ENCODE data around the gene ME3.

Gene ME3

GRCh38 chr11:86617502-86617901 is 54.9 kb downstream of the ME3 start:
- no peak for DNase-seq

GRCh38 chr11:86615487-86615886 is 56.9 kb downstream of the ME3 start:
- DNase-seq, result no peak

DNA sequence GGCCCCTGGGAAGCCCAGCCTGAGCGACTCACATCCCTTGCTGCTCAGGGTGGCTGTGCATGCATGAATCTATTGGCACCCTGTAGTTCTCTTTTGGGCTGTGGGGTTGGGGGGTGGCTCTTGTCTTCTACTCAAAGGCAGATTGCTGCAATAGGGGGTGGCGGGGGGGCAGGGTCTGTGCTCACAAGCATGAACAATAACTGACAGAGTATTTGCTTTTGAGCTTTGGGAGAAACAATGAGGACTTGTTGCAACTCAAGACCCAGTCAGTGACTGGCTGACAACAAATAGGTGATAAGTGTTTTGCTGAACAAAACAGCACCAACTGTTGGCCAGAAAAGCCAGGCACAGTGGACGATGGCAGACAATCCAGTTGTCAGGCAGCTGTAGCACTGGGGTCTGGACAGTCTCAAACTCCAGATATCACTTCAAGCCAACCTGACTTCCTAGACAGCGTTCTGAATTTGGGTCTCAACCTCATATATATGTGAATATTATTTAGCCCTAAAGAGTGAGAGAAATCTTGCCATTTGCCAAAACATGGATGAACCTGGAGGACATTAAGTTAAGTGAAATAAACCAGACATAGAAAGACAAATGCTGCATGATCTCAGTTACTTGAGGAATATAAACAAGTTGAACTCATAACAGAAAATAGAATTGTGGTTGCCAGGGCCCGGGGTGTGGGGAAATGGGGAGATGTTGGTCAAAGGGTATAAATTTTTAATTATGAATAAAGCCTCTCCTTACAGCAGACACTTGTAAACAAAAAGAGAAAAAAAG is 61.7 kb downstream of the ME3 start:
- no peak for DNase-seq

DNA sequence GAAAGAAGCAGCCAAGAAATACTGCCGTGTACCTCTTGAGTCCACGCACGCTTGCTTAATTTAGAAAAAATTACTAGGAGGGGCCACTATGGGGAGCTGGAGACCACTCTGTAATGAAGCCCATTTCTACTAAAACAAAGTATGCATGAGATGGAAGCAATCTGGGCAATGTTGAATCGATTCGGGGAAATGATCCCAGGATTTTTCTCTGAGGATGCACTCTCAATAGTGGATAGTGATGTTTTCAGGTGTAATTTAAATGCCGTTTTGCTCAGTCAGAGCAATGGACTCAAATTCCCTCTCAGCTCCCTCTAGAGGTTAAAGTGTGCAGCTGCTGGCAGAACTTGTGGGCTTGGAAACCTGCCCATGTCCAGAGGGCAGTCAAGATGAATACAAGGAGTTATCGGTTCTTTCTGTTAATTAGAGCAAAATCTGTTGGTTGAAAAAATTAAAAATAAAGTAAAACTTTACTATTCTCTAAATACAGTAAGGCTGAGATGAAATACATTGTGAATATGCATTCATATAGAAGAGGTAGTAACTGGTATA is 64.1 kb downstream of the ME3 start:
- peak; percentile 45 for DNase-seq

DNA sequence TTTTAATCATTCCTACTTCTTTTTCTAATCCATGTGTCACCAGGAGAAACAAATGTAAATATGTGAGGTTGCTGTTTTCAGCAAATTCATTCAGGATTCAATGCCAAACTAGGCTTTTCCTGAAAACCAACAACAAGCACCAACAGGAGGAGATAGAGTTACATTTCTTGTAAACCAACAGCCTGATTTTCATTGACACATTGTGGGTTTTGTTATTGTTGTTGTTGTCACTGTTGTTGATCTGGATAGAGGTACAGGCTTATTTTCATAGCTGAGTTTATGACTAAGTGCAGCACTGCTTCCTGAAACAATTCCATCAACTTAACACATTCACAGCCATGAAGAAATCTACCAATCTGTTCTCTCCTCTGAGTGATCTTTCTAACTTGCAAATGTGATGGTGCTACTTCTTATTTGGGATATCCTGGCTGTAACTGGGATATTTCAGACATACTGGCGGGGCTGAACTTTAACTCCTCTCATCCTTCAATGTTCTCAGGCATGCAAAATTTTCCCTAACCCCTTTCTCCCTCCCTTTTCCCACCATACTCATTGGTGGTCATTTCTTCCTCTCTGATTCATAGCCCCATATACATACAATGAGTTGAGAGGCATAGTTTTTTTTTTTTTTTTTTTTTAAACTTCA is 65.5 kb downstream of the ME3 start:
- no peak for DNase-seq

- DNase-seq, result no peak
Observed at GRCh38 chr11:86606270-86606835, 66.1 kb downstream of the ME3 start.

DNA sequence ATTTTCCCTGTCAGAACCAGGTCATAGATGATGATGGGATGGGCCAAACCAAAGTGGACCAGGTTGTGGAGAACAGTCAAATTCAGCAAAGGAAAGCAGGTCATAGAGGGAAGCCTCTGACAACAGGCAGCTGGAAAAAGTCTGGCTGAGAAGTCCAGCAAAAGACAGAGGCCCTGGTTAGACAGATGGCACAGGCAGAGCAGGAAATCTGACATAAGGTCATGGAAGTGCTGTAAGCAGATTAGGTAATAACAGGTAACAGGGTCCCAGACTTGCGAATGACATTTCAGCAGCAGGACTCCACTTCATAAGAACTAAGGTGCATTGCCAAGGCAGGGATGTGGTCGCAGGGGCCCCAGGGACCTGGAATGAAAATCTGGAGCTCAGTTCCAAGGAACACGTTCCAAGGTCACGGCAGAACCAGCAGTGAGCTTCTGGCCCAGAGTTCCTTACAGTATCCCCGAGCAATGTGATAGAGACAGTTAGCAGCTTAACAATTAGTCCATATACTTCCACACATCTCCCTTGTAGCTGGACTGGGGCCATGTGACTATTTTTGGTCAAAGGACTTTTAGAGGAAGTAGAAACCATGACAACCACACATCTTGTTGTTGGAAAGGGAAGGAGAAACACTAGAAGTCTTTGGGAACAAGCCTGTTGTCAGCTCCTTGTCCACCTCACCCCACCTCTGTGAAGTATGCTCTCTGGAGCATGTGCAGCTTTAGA is 75.4 kb downstream of the ME3 start:
- no peak for DNase-seq

DNA sequence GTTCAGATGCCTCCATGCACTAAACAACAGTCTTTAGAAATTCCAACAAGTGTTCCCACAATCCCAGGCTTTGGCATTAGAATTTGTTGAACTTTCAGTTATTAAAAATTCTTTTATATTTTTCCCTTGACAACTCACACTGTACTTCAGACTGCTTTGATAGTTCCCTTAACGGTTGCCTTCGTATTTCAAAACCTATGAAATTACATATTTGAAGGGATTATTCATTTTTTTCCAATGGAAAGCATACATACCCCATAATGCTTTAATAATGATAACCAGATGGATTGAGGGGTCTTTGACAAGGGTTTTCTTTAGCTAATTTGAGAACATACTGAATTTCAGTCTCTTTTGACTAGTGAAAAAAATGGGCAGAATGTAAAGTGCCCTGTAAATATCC is 76.5 kb downstream of the ME3 start:
- no peak for DNase-seq

GRCh38 chr11:86595451-86595850 is 77.0 kb downstream of the ME3 start:
- DNase-seq, result no peak

- DNase-seq, result no peak
Observed at GRCh38 chr11:86594746-86595145, 77.7 kb downstream of the ME3 start.

DNA sequence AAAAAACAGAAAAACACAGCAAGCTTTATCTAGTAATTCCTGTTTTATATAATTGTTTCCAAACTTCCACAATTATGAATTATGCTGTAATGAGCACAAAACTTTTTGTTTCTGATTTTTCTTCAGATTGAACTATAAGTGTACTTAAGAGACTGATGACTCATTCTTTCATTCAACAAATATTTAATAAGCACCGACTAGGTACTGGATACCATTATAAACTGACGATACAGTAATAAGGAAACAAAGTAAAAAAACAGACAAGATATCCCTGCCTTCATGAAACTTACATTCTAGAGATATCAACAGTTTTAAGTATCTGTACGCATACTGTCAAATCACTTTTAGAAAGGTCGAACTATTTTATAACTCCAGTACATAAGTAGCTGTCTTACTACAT is 78.6 kb downstream of the ME3 start:
- no peak for DNase-seq

- peak; percentile 70 for DNase-seq
Observed at GRCh38 chr11:86592659-86593451, 79.6 kb downstream of the ME3 start.

DNA sequence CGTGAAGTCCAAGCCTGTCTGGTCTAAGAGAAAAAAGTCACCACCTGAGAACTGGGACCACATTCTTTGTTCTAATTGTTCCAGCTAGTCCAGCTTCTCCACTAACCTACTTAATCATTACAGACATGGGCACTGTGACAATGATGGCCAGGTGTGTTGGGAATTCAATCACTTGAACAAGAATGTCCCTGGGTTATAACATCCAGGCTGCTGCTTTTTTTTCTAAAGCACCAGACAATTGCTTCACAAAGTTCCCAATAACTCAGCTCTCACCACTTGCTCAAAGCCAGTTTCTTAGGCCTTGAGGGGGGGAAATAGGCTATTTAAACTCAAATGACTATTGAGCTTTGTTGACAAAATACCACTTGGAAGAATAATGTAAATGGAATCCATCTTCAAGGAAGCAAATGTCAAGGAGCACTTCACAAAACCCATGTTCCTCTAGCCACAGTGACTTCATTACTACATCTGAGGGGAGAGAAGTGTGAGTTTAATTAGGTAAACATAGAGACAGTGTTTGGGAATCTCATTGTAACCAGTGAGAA is 80.3 kb downstream of the ME3 start:
- DNase-seq, result no peak

- DNase-seq, result no peak
Observed at GRCh38 chr11:86591631-86592030, 80.8 kb downstream of the ME3 start.

DNA sequence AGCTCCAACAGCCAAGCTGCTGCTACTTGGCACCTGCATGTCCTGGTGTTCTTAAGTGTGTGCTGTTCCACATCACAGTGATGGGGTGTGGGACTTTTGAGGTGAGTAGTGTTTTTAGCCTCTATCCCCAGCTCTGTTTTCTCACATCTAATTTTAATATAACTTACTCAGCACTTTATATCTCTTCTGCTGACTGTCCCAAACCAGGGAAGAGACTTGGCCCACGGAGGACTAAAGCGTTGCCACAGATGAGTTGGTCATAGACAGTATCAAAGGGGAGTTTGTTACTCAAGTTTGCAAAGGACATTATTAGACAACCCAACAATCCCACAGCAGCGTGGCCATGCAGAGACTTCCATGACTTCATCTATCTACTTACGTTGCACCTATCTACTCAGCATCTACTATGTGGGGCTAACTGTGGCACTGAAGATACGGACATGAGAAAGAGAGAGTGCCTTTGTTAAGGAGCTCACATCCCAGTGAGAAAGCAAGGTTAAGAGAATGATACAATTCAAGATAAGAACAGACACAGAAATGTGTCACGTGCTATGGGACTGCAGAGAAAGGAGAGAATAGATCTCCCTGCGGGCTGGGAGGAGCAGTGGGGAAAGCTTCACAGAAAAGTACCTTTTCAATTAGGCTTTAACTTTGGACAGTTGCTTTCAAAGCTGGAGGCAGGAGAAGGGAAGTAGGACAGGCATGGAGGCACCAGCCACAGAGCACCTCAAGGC is 82.4 kb downstream of the ME3 start:
- DNase-seq, result no peak

DNA sequence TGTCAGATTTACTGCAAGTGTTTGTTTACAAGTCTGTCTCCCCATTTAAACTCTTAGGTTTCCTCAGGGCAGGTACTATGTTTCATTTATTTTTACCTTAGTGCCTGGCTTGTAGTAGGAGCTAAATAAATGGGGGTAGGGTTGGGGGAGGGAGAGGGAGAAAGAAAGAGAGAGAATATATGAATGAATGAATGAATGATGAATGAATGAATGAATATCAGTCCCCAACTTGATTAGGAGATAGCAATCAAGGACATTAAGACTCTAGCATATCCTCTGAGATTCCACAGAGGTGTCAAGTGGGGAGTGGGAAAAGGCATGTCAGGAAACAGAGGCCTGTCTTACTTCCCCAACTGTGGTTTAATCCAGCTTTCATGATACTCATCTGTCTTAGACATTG is 83.2 kb downstream of the ME3 start:
- no peak for DNase-seq

GRCh38 chr11:86588566-86589090 is 83.8 kb downstream of the ME3 start:
- DNase-seq, result no peak

DNA sequence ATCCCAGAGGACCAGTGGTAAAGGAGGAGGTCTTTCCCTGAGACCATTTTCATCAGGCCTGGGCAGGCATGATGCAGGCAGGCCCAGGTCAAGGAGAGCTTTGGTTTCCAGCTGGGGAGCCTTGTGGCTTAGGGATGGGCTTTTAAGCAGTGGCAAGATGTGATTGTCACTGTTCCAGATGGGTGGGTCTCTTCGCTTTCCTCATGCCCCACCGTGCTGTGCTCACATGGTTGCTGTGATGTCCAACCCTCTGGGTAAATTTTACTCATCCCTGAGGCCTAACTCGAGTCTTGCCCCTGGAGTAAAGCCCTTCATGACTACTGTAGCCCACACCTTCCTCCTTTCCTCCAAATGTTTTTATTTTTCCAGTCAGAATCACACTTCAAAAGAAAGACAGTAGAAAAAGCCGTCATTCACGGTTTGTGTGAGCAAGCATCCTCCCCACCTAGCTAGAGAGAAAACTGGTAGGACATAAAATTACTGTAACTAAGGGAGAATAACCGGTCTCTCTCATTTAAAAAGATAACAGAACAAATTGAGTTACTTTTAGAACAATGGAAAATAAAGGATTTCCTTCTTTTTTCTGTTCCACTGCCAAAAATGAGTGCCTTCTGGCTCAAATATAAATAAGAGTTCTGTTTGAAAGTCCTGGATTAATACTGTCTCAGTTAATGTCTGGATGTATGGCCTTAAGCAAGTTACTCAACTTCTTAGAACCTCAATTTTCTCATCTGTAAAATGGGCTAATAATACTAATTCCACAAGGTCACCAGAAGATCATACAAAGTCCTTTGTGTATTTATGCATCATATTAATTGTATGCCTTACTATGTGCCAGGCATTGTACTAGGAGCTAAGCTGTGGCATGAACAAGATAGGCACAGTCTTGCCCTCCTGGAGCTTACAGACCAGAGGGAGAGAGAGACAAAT is 84.9 kb downstream of the ME3 start:
- DNase-seq, result no peak

DNA sequence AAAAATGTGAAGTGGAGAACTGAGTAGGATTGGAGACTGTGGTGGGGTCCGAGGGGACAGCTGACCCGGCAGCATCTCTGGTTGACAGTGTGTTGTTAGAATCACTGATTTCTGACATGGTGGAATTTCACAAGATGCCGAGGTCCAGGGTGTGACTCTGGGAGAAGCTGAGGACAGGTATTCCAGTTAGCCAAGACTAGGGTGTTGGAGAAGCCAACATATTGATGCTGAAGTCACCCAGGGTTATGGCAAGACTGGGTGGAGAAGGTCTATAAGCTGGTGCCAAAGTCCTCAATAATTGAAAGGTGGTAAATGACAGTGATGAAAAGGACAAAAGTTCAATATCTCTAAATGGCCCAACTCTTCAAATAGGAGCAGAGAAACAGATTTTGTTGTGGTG is 86.1 kb downstream of the ME3 start:
- DNase-seq, result no peak

- DNase-seq, result no peak
Observed at GRCh38 chr11:86582898-86583297, 89.5 kb downstream of the ME3 start.
